ENCODE measurements around the gene ZNF107.

- TF ChIP-seq CTCF (IDR thresholded peaks at IDR 0.05) (no peak), POLR2AphosphoS5 (IDR thresholded peaks at IDR 0.05) (no peak), EP300 (IDR thresholded peaks at IDR 0.05) (no peak)
Observed at GRCh38 chr7:64642875-64643274, 23.1 kb upstream of the ZNF107 start.

Data from gastroesophageal sphincter (tissue), 3 donors.